Left ventricle myocardium superior (tissue), 1 donor: ENCODE results near the gene MYO5B. TPM values are rescaled to one million over a fixed set of nuclear protein-coding genes. Genes with fewer than 3 reads are reported as not detected.
"Not testable (repeated sequence)": the region's sequence is repeated elsewhere in the genome, so short reads cannot be mapped to it uniquely, and the experiment has no call there.

Source experiments
- ATAC-seq: fragments of 200-7000 bp; cut with Tn5 transposase; one replicate; pipeline ENCODE4 v1.9.1; 2020; ENCODE audit warnings: mild to moderate bottlenecking, moderate library complexity
- DNase-seq: peaks from one replicate; pipeline ENCODE4 v3.0.0-alpha.2; 2020
- intact Hi-C: fragments of 100-400 bp; cut with micrococcal nuclease; formaldehyde crosslinking; loops from one replicate; pipeline ENCODE4 v1.11.0; 2022
- microRNA-seq: library from miRNA; unstranded; fragments of <30 nt; microRNA quantifications from one replicate; pipeline ENCODE4 v1.2.0, GENCODE V29; 2020; ENCODE audit warnings: borderline number of aligned reads
- total RNA-seq: library from RNA; stranded (reverse); fragmentation: NEBNext Ultra II Directional; extraction: Animal tissue kit (Norgen Biotek cat#: 25700); gene quantifications from one replicate; pipeline ENCODE4 v1.2.1, GENCODE V29; 2021
- donor health status: DM: no; HTN: yes; CAD: no; lungs with severe emphysema.

The MYO5B gene
- total RNA-seq, 1 donor from 2014 or later, result 1.1 TPM

- no peak for DNase-seq
- peak; percentile 71 for ATAC-seq
- intact Hi-C loops, result no loop called here
These were observed 392.3 kb downstream of the MYO5B start for GRCh38 chr18:49802623-49803022.

GRCh38 chr18:49800491-49800890 lies 394.5 kb downstream of the MYO5B start:
- ATAC-seq, intact Hi-C loops, DNase-seq: not testable (repeated sequence)

GRCh38 chr18:49799806-49800205 lies 395.1 kb downstream of the MYO5B start:
- intact Hi-C loops, DNase-seq, ATAC-seq: not testable (repeated sequence)

- intact Hi-C loops, result no loop called here
- ATAC-seq, result no peak
- DNase-seq, result no peak
These were observed 396.9 kb downstream of the MYO5B start for GRCh38 chr18:49798001-49798400.

- intact Hi-C loops, result no loop called here
- no peak for ATAC-seq
- DNase-seq, result no peak
These were observed 399.1 kb downstream of the MYO5B start for GRCh38 chr18:49795612-49796552.

GRCh38 chr18:49794743-49795142 lies 400.2 kb downstream of the MYO5B start:
- DNase-seq, result no peak
- intact Hi-C loops, result no loop called here
- ATAC-seq, result no peak

- not testable (repeated sequence) for DNase-seq, ATAC-seq
- intact Hi-C loops, result loop anchor here (10.0 kb wide), 1 partner anchor 235 kb away; no protein-coding TSS in a partner anchor
These were observed 405.3 kb downstream of the MYO5B start for GRCh38 chr18:49789560-49790134.

- no peak for ATAC-seq
- intact Hi-C loops, result loop anchor here (10.0 kb wide), 1 partner anchor 234 kb away; no protein-coding TSS in a partner anchor
- no peak for DNase-seq
These were observed 406.5 kb downstream of the MYO5B start for GRCh38 chr18:49788327-49788898.

- DNase-seq (no peak), ATAC-seq (no peak)
- intact Hi-C loops, result loop anchor here (10.0 kb wide), 1 partner anchor 231 kb away; no protein-coding TSS in a partner anchor
These were observed 408.8 kb downstream of the MYO5B start for GRCh38 chr18:49786019-49786720.

GRCh38 chr18:49784427-49785185 lies 410.3 kb downstream of the MYO5B start:
- DNase-seq (no peak), ATAC-seq (peak; percentile 46)
- intact Hi-C loops, result loop anchor here (10.0 kb wide), 1 partner anchor 230 kb away; no protein-coding TSS in a partner anchor

- intact Hi-C loops, result loop anchor here (10.0 kb wide), 1 partner anchor 229 kb away; no protein-coding TSS in a partner anchor
- DNase-seq, result not testable (repeated sequence)
- peak; percentile 95 for ATAC-seq
These were observed 411.3 kb downstream of the MYO5B start for GRCh38 chr18:49783631-49784030.

- no peak for DNase-seq
- intact Hi-C loops, result no loop called here
- ATAC-seq, result no peak
These were observed 416.0 kb downstream of the MYO5B start for GRCh38 chr18:49778826-49779465.

Small RNA genes lying within 50 kb of the gene (microRNA-seq; reads per million reads assigned to microRNA genes)
- gene MIR4320, result not detected

Other genes with a start within 250 kb of the MYO5B start
- not detected for gene CFAP53, start 71.3 kb upstream of the MYO5B start, total RNA-seq
- 58.5 TPM for gene MBD1, start 86.4 kb upstream of the MYO5B start, total RNA-seq
- gene CXXC1, start 92.5 kb upstream of the MYO5B start, total RNA-seq, result 38.2 TPM
- 0.20 TPM for gene SKA1, start 179.9 kb upstream of the MYO5B start, total RNA-seq